Upper lobe of left lung (tissue), 4 donors: ENCODE measurements around the gene ATP5ME.
A peak's percentile ranks its signal among the peaks of the same experiment; 100 is the strongest.

Experiments used
- EP300 ChIP-seq, 4 donors: sonication (generic); formaldehyde crosslinking; IDR thresholded peaks; one replicate each; pipeline ENCODE4 v1.5.1; 2017; ENCODE audit warnings: antibody characterized with exemption in 4 of 4, control low read depth in 2 of 4
- POLR2A ChIP-seq, 4 donors: fragments of 450-650 bp; IDR thresholded peaks; one replicate each; pipeline ENCODE4 v1.5.1; 2016 to 2017; ENCODE audit warnings: antibody characterized with exemption in 4 of 4, mild to moderate bottlenecking in 2 of 4
- POLR2AphosphoS5 ChIP-seq, 2 donors: sonication (generic); formaldehyde crosslinking; IDR thresholded peaks; one replicate each; pipeline ENCODE4 v1.5.1; 2017; ENCODE audit warnings: antibody characterized with exemption in 2 of 2
- TF ChIP-seq, protein P1 (sequence below), 6 experiments: fragments of 450-650 bp in 4 of 6; fragments of 200-600 bp in 2 of 6; sonication (generic) in 2 of 6; IDR thresholded peaks; one replicate each; pipeline ENCODE4 v1.5.1; 2016 to 2019; ENCODE audit warnings: antibody characterized with exemption in 6 of 6

DNA sequence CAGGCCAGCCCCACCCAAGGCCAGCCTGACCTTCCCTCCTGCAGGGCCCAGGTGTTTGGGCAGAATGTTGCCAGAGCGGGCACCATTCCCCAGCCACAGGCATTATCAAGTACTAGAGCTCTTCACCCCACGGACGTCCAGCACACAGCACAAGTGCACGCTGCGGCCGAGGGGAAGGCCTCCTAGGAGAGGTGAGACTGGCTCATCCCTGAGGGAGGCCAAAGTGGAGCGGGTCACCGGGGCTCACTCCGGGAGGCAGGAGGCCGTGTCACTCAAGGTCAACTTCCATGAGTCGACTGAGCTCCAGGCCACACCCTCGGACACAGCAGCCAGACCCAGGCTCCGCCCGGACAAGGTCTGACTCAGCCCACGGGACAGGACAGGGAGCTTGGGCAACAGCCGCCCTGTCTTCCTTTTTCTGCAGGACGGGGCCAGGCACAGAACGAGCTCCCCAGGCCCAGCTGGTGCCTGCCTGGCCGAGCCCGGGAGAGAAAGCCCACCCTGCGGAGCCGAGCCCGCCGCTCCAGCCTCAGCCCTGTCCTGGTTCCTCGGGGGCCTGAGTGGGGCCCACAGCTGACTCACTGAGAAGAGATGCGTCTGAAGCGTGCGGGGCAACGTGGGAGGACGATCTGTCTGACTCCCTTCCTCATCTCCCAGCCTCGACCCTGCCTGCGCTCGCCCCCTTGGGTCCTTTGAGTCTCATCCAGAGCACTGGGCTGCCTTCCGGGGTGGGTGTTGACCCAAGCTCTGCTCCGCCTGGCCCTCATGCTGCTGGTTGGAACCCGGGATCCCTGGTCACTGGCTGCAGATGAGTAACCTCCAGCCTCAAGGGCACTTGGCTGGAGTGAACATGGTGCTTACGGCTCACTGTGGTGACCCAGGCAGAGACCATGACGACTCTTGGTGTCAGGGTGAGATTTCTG is 13.2 kb upstream of the ATP5ME start:
- TF ChIP-seq, protein P1, sequence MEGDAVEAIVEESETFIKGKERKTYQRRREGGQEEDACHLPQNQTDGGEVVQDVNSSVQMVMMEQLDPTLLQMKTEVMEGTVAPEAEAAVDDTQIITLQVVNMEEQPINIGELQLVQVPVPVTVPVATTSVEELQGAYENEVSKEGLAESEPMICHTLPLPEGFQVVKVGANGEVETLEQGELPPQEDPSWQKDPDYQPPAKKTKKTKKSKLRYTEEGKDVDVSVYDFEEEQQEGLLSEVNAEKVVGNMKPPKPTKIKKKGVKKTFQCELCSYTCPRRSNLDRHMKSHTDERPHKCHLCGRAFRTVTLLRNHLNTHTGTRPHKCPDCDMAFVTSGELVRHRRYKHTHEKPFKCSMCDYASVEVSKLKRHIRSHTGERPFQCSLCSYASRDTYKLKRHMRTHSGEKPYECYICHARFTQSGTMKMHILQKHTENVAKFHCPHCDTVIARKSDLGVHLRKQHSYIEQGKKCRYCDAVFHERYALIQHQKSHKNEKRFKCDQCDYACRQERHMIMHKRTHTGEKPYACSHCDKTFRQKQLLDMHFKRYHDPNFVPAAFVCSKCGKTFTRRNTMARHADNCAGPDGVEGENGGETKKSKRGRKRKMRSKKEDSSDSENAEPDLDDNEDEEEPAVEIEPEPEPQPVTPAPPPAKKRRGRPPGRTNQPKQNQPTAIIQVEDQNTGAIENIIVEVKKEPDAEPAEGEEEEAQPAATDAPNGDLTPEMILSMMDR (IDR thresholded peaks at IDR 0.05) = no peak
- TF ChIP-seq POLR2A (IDR thresholded peaks at IDR 0.05) = peak in 1 of 4 donors; percentile 84
- TF ChIP-seq POLR2AphosphoS5 (IDR thresholded peaks at IDR 0.05) = peak; percentile 57 to 59
- no peak for TF ChIP-seq EP300 (IDR thresholded peaks at IDR 0.05)
